HG03378 (cell line): ENCODE measurements around the gene VWA3B.
"Not testable (repeated sequence)": the region's sequence is repeated elsewhere in the genome, so short reads cannot be mapped to it uniquely, and the experiment has no call there.

ENCODE experiments used
- ATAC-seq: cut with Tn5 transposase; IDR thresholded peaks from one replicate; pipeline ENCODE4 v1.9.1; 2021; ENCODE audit warnings: mild to moderate bottlenecking, moderate library complexity; ENCODE audit not compliant: unreplicated experiment

VWA3B gene

GRCh38 chr2:98086491-98087446 lies at the start of gene VWA3B:
Gene VWA3B, plus strand, starts transcription at chr2:98087167. Its CDS starts 5,926 bp downstream, at chr2:98093093.
- no peak for ATAC-seq

- no peak for ATAC-seq
These were observed 49.8 kb upstream of the VWA3B start for GRCh38 chr2:98037206-98037605.

GRCh38 chr2:98037666-98038336 lies 49.2 kb upstream of the VWA3B start:
- ATAC-seq = no peak

- ATAC-seq = no peak
These were observed 47.7 kb upstream of the VWA3B start for GRCh38 chr2:98039085-98039756.

GRCh38 chr2:98040331-98040939 lies 46.5 kb upstream of the VWA3B start:
- ATAC-seq = no peak

- no peak for ATAC-seq
These were observed 43.9 kb upstream of the VWA3B start for GRCh38 chr2:98043101-98043500.

- ATAC-seq = not testable (repeated sequence)
These were observed 42.2 kb upstream of the VWA3B start for GRCh38 chr2:98044730-98045129.

- ATAC-seq = no peak
These were observed 36.9 kb upstream of the VWA3B start for GRCh38 chr2:98050070-98050469.

GRCh38 chr2:98058191-98058975 lies 28.6 kb upstream of the VWA3B start:
- no peak for ATAC-seq

- ATAC-seq = no peak
These were observed 26.7 kb upstream of the VWA3B start for GRCh38 chr2:98060277-98060676.

GRCh38 chr2:98063291-98063854 lies 23.6 kb upstream of the VWA3B start:
- no peak for ATAC-seq

GRCh38 chr2:98065808-98066207 lies 21.2 kb upstream of the VWA3B start:
- ATAC-seq = no peak

GRCh38 chr2:98067160-98067559 lies 19.8 kb upstream of the VWA3B start:
- no peak for ATAC-seq

- ATAC-seq = no peak
These were observed 16.9 kb upstream of the VWA3B start for GRCh38 chr2:98070081-98070480.

GRCh38 chr2:98072442-98072841 lies 14.5 kb upstream of the VWA3B start:
- no peak for ATAC-seq

- no peak for ATAC-seq
These were observed 8.3 kb upstream of the VWA3B start for GRCh38 chr2:98078701-98079100.

GRCh38 chr2:98084151-98084868 lies 2.7 kb upstream of the VWA3B start:
- no peak for ATAC-seq

- ATAC-seq = no peak
These were observed 2.1 kb upstream of the VWA3B start for GRCh38 chr2:98084869-98085238.

GRCh38 chr2:98085649-98086048 lies 1.3 kb upstream of the VWA3B start:
- no peak for ATAC-seq
